Measurements from ENCODE around the gene ENOX2.

The ENOX2 gene, protein sequence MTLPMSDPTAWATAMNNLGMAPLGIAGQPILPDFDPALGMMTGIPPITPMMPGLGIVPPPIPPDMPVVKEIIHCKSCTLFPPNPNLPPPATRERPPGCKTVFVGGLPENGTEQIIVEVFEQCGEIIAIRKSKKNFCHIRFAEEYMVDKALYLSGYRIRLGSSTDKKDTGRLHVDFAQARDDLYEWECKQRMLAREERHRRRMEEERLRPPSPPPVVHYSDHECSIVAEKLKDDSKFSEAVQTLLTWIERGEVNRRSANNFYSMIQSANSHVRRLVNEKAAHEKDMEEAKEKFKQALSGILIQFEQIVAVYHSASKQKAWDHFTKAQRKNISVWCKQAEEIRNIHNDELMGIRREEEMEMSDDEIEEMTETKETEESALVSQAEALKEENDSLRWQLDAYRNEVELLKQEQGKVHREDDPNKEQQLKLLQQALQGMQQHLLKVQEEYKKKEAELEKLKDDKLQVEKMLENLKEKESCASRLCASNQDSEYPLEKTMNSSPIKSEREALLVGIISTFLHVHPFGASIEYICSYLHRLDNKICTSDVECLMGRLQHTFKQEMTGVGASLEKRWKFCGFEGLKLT

GRCh38 chrX:130902783-130903613 is at the start of gene ENOX2:
Gene ENOX2 (minus strand): TSS chrX:130903209. CDS start chrX:130703216, 199,993 bp downstream.
- in situ Hi-C loops (cut with HindIII; ENCODE audit: low sequenced_read_pairs) = loop anchor here (25.0 kb wide), 1 partner anchor 516 kb away; the partner anchor contains the start of gene GPR119

DNA sequence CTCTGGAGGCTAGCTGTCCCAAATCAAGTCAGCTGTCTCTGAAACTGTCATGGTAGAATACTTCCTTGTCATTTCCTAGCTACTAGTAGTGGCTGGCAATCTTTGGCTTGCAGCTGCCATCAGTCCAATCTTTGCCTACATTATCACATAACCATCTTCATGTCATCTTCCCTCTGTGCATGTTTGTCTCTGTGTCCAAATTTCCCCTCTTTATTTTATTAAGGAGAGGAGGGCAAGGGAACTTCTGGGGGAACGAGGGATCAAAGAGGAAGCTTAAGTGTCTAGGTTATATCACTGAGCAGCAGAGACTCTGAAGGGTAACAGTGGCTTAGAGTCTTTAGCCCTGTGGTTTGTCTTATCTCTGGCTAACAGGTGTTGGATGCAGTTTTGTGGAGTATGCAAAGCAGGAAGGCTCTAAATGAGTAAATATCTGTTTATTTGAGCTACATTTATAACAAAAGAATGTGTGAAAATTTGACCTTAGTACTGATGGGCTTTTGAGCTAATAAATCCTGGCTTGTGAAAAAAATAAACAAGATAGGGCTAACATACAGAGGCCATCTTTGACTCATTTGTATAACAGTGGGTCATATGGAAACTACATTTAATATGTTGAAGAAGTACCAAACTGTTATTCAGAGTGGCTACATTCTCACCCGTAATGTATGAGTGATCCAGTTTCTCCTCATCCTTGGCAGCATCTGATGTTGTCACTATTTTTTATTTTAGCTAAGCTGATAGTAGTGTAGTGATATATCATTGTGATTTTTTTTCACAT is 49.4 kb upstream of the ENOX2 start:
- in situ Hi-C loops (cut with HindIII; ENCODE audit: low sequenced_read_pairs) = no loop called here

DNA sequence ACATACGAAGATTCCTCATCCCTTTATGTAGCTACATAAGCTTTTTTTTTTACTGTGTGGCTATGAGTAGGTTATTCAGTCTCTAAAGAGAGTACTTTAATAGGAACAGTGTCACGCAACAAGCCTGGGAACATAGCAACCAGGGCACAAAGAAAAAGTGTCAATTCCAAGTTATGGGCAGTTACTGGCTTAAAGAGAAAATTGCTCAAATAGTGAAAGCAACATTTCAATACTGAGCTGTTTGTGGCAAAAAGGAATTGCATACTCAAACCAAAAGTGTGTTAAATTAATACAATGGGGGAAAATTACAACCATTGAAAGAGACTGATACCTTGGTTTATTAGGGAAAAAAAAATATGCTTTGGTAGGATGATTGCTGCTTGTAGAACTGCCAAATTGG is 41.2 kb upstream of the ENOX2 start:
- in situ Hi-C loops (cut with HindIII; ENCODE audit: low sequenced_read_pairs) = no loop called here

DNA sequence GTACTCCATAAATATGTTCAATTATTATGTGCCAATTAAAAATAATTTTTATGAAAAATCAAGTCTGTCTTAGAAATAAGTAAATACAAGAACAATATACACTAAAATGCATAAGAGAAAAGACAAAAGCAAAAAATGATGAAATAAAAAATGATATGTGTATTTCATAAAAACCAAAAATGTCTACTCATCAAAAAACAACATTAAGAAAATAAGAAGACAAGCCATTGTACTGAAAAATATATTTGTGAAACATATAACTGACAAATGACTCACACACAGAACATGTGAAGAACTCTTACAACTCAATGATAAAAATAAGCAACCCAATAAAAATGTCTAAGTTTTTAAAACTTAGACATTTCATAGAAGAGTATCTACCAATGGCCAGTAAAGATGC is 34.1 kb upstream of the ENOX2 start:
- in situ Hi-C loops (cut with HindIII; ENCODE audit: low sequenced_read_pairs) = no loop called here

GRCh38 chrX:130933358-130933757 is 30.3 kb upstream of the ENOX2 start:
- in situ Hi-C loops (cut with HindIII; ENCODE audit: low sequenced_read_pairs) = no loop called here

DNA sequence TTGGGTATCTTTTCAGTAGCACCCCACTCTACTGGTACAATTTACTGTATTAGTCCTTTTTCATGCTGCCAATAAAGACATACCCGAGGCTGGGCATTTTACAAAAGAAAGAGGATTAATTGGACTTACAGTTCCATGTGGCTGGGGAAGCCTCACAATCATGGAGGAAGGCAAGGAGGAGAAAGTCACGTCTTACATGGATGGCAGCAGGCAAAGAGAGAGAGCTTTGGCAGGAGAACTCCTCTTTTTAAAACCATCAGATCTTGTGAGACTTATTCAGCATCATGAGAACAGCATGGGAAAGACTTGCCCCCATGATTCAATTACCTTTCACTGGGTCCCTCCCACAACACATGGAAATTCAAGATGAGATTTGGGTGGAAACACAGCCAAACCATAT is 17.4 kb upstream of the ENOX2 start:
- in situ Hi-C loops (cut with HindIII; ENCODE audit: low sequenced_read_pairs) = loop anchor here (25.0 kb wide), 1 partner anchor 533 kb away; the partner anchor contains the start of gene GPR119

DNA sequence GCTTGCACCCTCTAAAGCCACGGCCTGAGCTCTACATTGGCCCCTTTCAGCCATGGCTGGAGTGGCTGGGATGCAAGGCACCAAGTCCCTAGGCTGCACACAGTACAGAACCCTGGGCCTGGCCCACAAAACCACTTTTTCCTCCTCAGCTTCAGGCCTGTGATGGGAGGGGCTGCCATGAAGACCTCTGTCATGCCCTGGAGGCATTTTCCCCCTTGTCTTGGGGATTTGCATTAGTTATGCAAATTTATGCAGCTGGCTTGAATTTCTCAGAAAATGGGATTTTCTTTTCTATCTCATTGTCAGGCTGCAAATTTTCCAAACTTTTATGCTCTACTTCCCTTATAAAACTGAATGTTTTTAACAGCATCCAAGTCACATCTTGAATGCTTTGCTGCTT is 16.7 kb upstream of the ENOX2 start:
- in situ Hi-C loops (cut with HindIII; ENCODE audit: low sequenced_read_pairs) = loop anchor here (25.0 kb wide), 1 partner anchor 532 kb away; the partner anchor contains the start of gene GPR119

- in situ Hi-C loops (cut with HindIII; ENCODE audit: low sequenced_read_pairs) = loop anchor here (25.0 kb wide), 1 partner anchor 531 kb away; the partner anchor contains the start of gene GPR119
These were observed 15.5 kb upstream of the ENOX2 start for GRCh38 chrX:130918498-130918897.

DNA sequence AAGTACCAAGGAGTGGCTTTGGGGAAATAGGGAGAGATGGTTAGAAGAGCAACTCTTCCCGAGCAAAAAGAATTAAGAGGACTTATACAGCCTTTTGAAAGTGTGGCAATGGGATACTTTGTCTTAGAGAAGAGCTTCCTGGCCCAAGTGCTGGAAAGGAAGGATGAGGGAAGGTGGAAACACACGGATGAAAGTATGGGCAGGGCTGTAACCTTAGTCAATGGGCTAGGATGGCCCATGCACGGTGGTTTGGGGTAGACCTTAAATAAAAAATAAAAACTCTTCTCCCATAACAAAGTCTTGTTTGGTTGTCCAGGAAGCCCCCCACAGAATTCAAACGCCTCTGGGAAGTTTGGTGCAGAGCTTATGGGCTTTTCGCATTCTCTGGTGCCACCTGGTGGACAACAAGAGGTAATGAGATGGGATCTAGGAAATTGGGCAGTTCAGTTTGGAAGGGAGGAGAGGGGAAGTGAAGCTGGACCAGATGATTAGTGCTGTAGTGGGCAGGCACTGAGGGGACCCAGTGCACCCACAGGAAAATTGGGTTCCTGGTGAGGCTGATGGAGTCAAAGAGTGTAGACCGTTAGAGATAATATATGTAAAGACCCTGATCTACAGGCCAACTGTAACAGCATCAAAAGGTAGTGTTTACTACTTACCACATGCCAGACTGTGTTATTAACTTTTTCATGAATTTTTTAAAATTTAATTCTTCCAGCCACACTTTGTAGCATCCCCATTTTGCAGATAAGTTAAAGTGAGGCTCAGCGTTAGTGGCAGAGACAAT is 13.8 kb upstream of the ENOX2 start:
- in situ Hi-C loops (cut with HindIII; ENCODE audit: low sequenced_read_pairs) = loop anchor here (25.0 kb wide), 1 partner anchor 530 kb away; the partner anchor contains the start of gene GPR119

- in situ Hi-C loops (cut with HindIII; ENCODE audit: low sequenced_read_pairs) = loop anchor here (25.0 kb wide), 1 partner anchor 528 kb away; the partner anchor contains the start of gene GPR119
These were observed 12.3 kb upstream of the ENOX2 start for GRCh38 chrX:130915302-130915701.

GRCh38 chrX:130909469-130910136 is 6.6 kb upstream of the ENOX2 start:
- in situ Hi-C loops (cut with HindIII; ENCODE audit: low sequenced_read_pairs) = loop anchor here (25.0 kb wide), 1 partner anchor 522 kb away; the partner anchor contains the start of gene GPR119

DNA sequence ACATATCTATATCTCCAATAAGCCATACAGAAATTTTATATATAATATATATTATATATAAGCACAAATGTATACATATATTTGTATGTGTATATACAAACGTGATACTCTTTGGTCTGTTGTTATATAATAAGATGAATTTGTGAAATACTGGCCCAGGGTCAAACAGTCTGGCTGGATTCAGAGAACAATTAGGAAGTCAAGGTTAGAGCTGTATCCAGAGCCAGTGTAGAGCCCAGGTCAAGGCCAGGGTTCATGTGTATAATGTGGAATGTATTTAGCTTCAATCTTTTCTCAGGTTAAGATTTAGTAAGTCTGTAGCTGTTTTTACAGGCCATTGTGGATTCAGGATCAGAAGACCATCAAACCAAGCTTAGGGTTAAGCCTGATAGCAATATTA is 3.8 kb upstream of the ENOX2 start:
- in situ Hi-C loops (cut with HindIII; ENCODE audit: low sequenced_read_pairs) = loop anchor here (25.0 kb wide), 1 partner anchor 519 kb away; the partner anchor contains the start of gene GPR119

DNA sequence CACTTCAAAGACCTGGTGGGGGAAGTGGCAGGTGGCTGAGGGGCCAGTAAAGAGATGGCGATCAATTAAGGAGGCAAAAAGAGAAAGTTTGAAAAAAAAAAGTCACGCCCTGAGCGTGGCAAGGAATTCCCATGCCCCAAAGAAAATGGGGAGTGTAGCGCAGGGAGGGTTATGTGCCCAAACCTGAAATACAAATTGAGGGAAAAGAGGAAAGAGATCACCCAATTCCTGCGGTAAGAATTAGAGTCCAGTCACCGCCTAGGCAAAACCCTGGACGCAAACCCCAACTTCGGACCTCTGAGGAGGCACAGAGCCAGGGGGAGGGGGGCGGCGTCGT is 595 bp downstream of the ENOX2 start:
- in situ Hi-C loops (cut with HindIII; ENCODE audit: low sequenced_read_pairs) = loop anchor here (25.0 kb wide), 1 partner anchor 515 kb away; the partner anchor contains the start of gene GPR119

DNA sequence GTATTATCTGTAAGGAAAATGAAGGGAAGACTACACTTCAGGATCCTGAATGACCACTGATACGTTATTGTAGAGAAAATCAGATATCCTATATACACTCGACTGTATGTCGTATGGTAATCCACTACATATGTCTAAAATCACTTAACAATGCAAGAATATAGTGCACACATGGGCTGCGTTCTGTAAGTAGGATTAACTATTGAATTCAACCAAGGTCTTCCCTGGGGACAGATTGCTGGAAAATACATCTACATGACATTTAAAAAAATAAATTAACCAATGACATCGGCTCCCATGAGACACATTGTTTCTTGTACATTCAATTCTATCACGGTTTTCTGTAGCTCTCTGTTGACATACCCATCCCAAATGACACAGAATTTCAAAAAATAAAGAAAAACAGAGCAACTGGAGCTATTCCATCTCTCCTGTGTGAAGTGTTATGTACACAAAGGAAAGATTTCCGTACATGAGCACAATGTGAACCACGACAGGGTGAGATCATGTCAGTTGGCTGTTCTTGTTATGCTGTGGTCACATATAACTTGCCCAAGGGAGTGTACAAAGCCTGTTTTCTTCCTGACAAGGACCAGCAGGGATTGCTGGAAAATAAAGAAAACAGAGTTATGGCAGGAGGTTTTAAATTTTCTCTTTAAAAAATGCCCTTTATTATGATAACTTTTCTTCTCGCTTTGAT is 6.1 kb downstream of the ENOX2 start:
- in situ Hi-C loops (cut with HindIII; ENCODE audit: low sequenced_read_pairs) = no loop called here

DNA sequence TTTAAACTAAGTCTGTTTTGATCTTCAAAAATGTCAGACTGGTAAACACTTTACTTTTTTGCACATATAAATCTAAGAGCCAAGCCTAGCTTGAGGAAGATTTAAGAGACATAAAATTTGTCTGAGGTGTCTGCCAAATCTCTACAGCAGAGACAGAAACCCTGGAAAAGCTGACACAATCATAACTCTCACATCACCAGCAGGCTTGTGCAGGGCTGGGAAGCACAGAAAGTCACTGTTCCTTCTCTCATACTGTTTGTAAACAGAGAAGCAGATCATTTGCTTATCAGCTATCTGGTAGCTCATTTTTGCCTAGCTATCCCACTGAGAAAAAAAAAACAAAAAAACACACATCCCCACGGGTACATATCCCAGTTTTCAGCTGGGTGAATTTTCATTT is 7.0 kb downstream of the ENOX2 start:
- in situ Hi-C loops (cut with HindIII; ENCODE audit: low sequenced_read_pairs) = no loop called here

DNA sequence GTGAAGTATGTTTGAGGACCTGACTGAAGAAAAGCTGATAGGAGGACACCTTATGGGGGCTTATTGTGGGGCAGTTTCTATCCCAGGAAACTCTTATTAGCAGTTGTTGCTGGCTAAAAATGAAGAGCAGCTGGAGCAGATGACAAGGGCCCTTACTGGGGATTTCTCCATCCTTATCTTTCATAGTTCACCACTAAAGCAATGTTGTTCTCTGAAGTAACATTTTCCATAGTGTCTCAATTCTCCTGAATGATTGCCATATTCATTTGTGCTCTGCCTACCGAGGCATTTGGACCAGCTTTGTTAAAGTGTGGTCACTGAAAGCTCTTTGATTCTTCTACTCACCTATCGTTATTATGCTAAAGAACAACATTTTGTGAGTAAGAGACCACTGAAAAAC is 7.7 kb downstream of the ENOX2 start:
- in situ Hi-C loops (cut with HindIII; ENCODE audit: low sequenced_read_pairs) = no loop called here

GRCh38 chrX:130893356-130894085 is 9.5 kb downstream of the ENOX2 start:
- in situ Hi-C loops (cut with HindIII; ENCODE audit: low sequenced_read_pairs) = no loop called here

GRCh38 chrX:130887376-130887775 is 15.6 kb downstream of the ENOX2 start:
- in situ Hi-C loops (cut with HindIII; ENCODE audit: low sequenced_read_pairs) = no loop called here
